T47D (cell line): ENCODE results near the gene SART3.
"Not testable (repeated sequence)": the region's sequence is repeated elsewhere in the genome, so short reads cannot be mapped to it uniquely, and the experiment has no call there.

ENCODE experiments used
- DNase-seq, 2 experiments: peaks; one replicate each; pipeline versions ENCODE4 v3.0.0 to v3.0.0-alpha.2; 2011 to 2012; ENCODE audit warnings: low read depth in 1 of 2, low spot score in 1 of 2
- JUND ChIP-seq: IDR thresholded peaks from 2 replicates; pipeline ENCODE4 v1.6.1; 2012; ENCODE audit warnings: low read depth
- in situ Hi-C: cut with HindIII; loops from 2 replicates; pipeline ENCODE4 v1.10.0; 2016; ENCODE audit warnings: low sequenced_read_pairs, low pct_unique_long_range_greater_than_20kb

The SART3 gene

GRCh38 chr12:108581311-108582227, 20.6 kb upstream of the SART3 start:
- no peak for DNase-seq
- in situ Hi-C loops: no loop called here
- no peak for TF ChIP-seq JUND

- in situ Hi-C loops: no loop called here
- no peak for TF ChIP-seq JUND
- DNase-seq: no peak
Observed at GRCh38 chr12:108580531-108580930, 19.6 kb upstream of the SART3 start.

- in situ Hi-C loops: no loop called here
Observed at GRCh38 chr12:108578813-108579212, 17.8 kb upstream of the SART3 start.

GRCh38 chr12:108578264-108578663, 17.3 kb upstream of the SART3 start:
- in situ Hi-C loops: no loop called here

More at GRCh38 chr12:108578813-108579212, 17.8 kb upstream of the SART3 start:
- no peak for DNase-seq
- no peak for TF ChIP-seq JUND

GRCh38 chr12:108577458-108577857, 16.5 kb upstream of the SART3 start:
- in situ Hi-C loops: no loop called here
- no peak for TF ChIP-seq JUND
- DNase-seq: no peak

More at GRCh38 chr12:108578264-108578663, 17.3 kb upstream of the SART3 start:
- no peak for TF ChIP-seq JUND
- DNase-seq: no peak

GRCh38 chr12:108576660-108577234, 15.8 kb upstream of the SART3 start:
- in situ Hi-C loops: no loop called here
- no peak for TF ChIP-seq JUND
- no peak for DNase-seq

GRCh38 chr12:108575199-108575912, 14.4 kb upstream of the SART3 start:
- DNase-seq: no peak
- TF ChIP-seq JUND: no peak
- in situ Hi-C loops: no loop called here

- DNase-seq, in situ Hi-C loops: not testable (repeated sequence)
Observed at GRCh38 chr12:108574276-108574675, 13.3 kb upstream of the SART3 start.

- TF ChIP-seq JUND: no peak
- DNase-seq: no peak
- in situ Hi-C loops: no loop called here
Observed at GRCh38 chr12:108573317-108573716, 12.3 kb upstream of the SART3 start.

GRCh38 chr12:108572166-108572790, 11.3 kb upstream of the SART3 start:
- no peak for DNase-seq
- no peak for TF ChIP-seq JUND
- in situ Hi-C loops: no loop called here

- in situ Hi-C loops: no loop called here
- no peak for TF ChIP-seq JUND
- DNase-seq: no peak
Observed at GRCh38 chr12:108571609-108572165, 10.7 kb upstream of the SART3 start.
